Subcutaneous abdominal adipose tissue (tissue), 5 donors: Measurements from ENCODE around the gene GNAT3.

Experiments
- H3K27ac ChIP-seq: one replicate; pipeline ENCODE4 v1.7.0; 2013; ENCODE audit warnings: low read depth, mild to moderate bottlenecking, inconsistent platforms, low read length, moderate library complexity
- H3K27me3 ChIP-seq, 5 donors: one replicate each; pipeline ENCODE4 v1.7.0; 2013; ENCODE audit warnings: low read length in 5 of 5, inconsistent platforms in 1 of 5; ENCODE audit not compliant: control insufficient read depth in 5 of 5, insufficient read depth in 4 of 5
- H3K36me3 ChIP-seq, 5 donors: one replicate each; pipeline ENCODE4 v1.7.0; 2013; ENCODE audit warnings: low read length in 5 of 5; ENCODE audit not compliant: control insufficient read depth in 5 of 5, insufficient read depth in 5 of 5
- H3K4me1 ChIP-seq, 5 donors: one replicate each; pipeline ENCODE4 v1.7.0; 2013; ENCODE audit warnings: low read length in 5 of 5, mild to moderate bottlenecking in 3 of 5, moderate library complexity in 1 of 5; ENCODE audit not compliant: control insufficient read depth in 5 of 5, insufficient read depth in 5 of 5
- H3K4me3 ChIP-seq, 5 donors: one replicate each; pipeline ENCODE4 v1.7.0; 2013; ENCODE audit warnings: low read length in 5 of 5, low read depth in 1 of 5
- H3K9ac ChIP-seq, 5 donors: one replicate each; pipeline ENCODE4 v1.7.0; 2013; ENCODE audit warnings: low read length in 5 of 5, mild to moderate bottlenecking in 4 of 5, moderate library complexity in 3 of 5
- H3K9me3 ChIP-seq, 5 donors: one replicate each; pipeline ENCODE4 v1.7.0; 2013; ENCODE audit warnings: low read length in 5 of 5; ENCODE audit not compliant: control insufficient read depth in 5 of 5
- donor health status: healthy.
- donor health status: healthy.
- donor health status: healthy.
- donor health status: healthy.
- donor health status: healthy.

Gene GNAT3

DNA sequence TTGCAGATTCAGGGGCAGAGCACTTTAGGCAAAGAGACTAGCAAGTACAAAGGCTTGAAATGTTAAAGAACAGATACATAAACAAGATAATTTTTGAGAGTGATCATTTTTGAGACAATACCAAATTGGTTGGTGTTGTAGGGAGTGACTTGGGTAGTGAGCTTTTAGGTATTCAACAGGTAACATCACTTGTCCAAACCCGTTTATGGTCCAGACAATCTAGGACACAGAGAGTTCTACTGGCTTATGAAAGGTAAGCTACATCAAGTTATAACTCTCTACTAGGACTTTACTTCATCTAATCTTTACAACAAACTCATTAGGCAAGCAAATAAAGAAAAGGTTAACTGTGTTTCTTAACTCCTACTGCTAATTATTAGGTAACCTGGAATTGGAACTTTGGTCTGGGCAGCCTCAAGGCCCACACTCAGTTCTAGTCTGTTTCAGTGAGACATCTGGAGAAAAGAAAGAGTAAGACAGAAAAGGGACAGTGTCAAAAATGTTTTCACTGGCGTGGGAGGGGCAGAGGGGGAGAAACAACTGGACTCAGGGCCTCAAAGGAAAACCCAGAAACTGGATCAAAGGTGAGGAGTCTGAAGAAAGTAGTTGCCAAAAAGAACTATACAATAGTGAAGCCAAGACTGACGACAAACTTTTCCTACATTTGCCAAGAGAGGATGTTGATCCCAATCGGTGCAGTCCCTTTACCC, 39.2 kb downstream of the GNAT3 start:
- Histone ChIP-seq H3K4me3 (peak overlapping the region in 1 of 5 donors; percentile 23), H3K27ac (peak overlapping the region; percentile 97), H3K27me3 (no peaks in the 10 kb centered on the region), H3K36me3 (no peaks in the 10 kb centered on the region), H3K9me3 (no peaks in the 10 kb centered on the region), H3K9ac (peak overlapping the region in 3 of 5 donors; percentile 0 to 69 (median 6)), H3K4me1 (peaks cover 0 to 49% (median 47%) of the 10 kb centered on the region in 5 donors)

GRCh38 chr7:80468931-80469714, 42.7 kb downstream of the GNAT3 start:
- peaks cover 0 to 38% (median 34%) of the 10 kb centered on the region in 5 donors for H3K4me1 ChIP-seq
- H3K4me3 ChIP-seq, result no peak overlapping the region
- H3K27ac ChIP-seq, result no peak overlapping the region
- H3K9me3 ChIP-seq, result no peaks in the 10 kb centered on the region
- H3K27me3 ChIP-seq, result no peaks in the 10 kb centered on the region
- no peak overlapping the region for H3K9ac ChIP-seq
- no peaks in the 10 kb centered on the region for H3K36me3 ChIP-seq

- Histone ChIP-seq H3K27me3 (no peaks in the 10 kb centered on the region), H3K4me3 (peak overlapping the region in 4 of 5 donors; percentile 13 to 49 (median 20)), H3K27ac (no peak overlapping the region), H3K9me3 (no peaks in the 10 kb centered on the region), H3K36me3 (no peaks in the 10 kb centered on the region), H3K9ac (peak overlapping the region in 1 of 5 donors; percentile 24), H3K4me1 (peaks cover 0 to 26% (median 18%) of the 10 kb centered on the region in 5 donors)
Measured at GRCh38 chr7:80467069-80467468, 44.8 kb downstream of the GNAT3 start.

- Histone ChIP-seq H3K27ac (no peak overlapping the region), H3K36me3 (no peaks in the 10 kb centered on the region), H3K9ac (no peak overlapping the region), H3K4me1 (peaks cover 0 to 22% (median 13%) of the 10 kb centered on the region in 5 donors), H3K27me3 (no peaks in the 10 kb centered on the region), H3K4me3 (peak overlapping the region in 2 of 5 donors; percentile 18 to 22), H3K9me3 (no peaks in the 10 kb centered on the region)
Measured at GRCh38 chr7:80466636-80467035, 45.2 kb downstream of the GNAT3 start.

GRCh38 chr7:80464211-80464610, 47.7 kb downstream of the GNAT3 start:
- H3K9me3 ChIP-seq, result no peaks in the 10 kb centered on the region
- H3K27ac ChIP-seq, result no peak overlapping the region
- H3K36me3 ChIP-seq, result no peaks in the 10 kb centered on the region
- peaks cover 0 to 23% (median 11%) of the 10 kb centered on the region in 5 donors for H3K4me1 ChIP-seq
- H3K9ac ChIP-seq, result no peak overlapping the region
- no peaks in the 10 kb centered on the region for H3K27me3 ChIP-seq
- H3K4me3 ChIP-seq, result no peak overlapping the region

DNA sequence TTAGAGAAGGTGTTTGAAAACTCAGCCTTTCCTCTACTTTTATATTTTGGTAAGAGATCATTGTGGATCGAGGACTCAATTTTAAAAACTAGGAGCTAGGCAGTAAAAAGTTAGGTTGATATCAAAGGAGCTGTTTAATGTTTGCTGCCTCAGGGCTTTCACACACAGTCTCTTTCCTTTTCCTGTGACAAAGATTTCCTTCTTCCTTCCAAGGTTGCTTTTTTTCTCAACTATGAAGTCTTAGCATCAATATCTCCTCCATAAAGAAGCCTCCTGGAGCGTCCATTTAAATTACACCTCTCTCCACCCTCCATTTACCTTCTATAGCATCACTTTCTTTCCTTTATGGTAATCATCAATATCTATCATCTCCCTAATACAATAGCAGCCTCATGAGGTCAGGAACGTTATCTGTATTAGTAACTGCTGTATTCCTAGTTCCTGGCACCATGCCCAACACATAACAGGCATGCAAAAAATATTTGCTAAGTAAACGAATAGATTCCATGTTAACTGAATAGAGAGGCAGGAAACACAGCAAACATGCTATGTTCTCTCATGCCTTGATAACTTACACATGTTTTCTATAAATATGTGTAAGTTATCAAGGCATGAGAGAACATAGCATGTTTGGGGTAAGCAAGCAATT, 48.5 kb downstream of the GNAT3 start:
- no peaks in the 10 kb centered on the region for H3K27me3 ChIP-seq
- no peak overlapping the region for H3K27ac ChIP-seq
- H3K4me1 ChIP-seq, result peaks cover 0 to 28% (median 13%) of the 10 kb centered on the region in 5 donors
- H3K4me3 ChIP-seq, result no peak overlapping the region
- no peak overlapping the region for H3K9ac ChIP-seq
- no peaks in the 10 kb centered on the region for H3K36me3 ChIP-seq
- no peaks in the 10 kb centered on the region for H3K9me3 ChIP-seq

GRCh38 chr7:80460857-80461256, 51.0 kb downstream of the GNAT3 start:
- H3K9ac ChIP-seq, result no peak overlapping the region
- no peak overlapping the region for H3K27ac ChIP-seq

DNA sequence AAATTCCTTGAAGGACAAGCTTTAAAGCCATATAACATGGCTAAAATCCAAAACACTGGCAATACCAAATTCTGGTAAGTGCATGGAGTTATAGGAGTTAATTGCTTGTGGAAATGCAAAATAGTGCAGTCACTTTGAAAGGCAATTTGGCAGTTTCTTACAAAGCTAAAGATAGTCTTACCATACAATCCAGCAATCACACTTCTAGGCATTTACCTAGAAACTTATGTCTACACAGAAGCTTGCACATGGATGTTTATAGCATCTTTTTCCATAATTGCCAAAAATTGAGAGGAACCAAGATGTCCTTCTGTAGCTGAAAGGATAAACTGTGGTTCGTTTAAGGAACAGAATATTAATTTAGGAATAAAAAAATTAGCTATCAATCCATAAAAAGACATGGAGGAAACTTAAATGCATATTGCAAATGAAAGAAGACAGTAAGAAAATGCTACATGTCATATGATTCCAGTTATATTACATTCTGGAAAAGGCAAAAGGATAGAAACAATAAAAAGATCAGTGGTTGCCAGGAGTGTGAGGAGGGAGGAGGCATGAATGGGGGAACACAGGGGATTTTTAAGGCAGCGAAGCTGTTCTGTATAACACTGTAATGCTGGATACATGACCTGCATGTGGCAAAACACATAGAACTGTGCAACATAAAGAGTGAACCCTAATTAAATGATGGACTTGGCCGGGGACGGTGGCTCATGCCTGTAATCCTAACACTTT, 51.9 kb downstream of the GNAT3 start:
- peaks cover 0 to 14% (median 3%) of the 10 kb centered on the region in 5 donors for H3K4me1 ChIP-seq
- H3K9ac ChIP-seq, result peak overlapping the region in 1 of 5 donors; percentile 6
- H3K36me3 ChIP-seq, result no peaks in the 10 kb centered on the region
- no peaks in the 10 kb centered on the region for H3K9me3 ChIP-seq
- H3K27ac ChIP-seq, result peak overlapping the region; percentile 47
- no peaks in the 10 kb centered on the region for H3K27me3 ChIP-seq
- H3K4me3 ChIP-seq, result peak overlapping the region in 2 of 5 donors; percentile 37 to 60

More at GRCh38 chr7:80460857-80461256, 51.0 kb downstream of the GNAT3 start:
- Histone ChIP-seq H3K4me3 (no peak overlapping the region), H3K4me1 (peaks cover 0 to 14% (median 3%) of the 10 kb centered on the region in 5 donors), H3K9me3 (no peaks in the 10 kb centered on the region), H3K36me3 (no peaks in the 10 kb centered on the region), H3K27me3 (no peaks in the 10 kb centered on the region)

DNA sequence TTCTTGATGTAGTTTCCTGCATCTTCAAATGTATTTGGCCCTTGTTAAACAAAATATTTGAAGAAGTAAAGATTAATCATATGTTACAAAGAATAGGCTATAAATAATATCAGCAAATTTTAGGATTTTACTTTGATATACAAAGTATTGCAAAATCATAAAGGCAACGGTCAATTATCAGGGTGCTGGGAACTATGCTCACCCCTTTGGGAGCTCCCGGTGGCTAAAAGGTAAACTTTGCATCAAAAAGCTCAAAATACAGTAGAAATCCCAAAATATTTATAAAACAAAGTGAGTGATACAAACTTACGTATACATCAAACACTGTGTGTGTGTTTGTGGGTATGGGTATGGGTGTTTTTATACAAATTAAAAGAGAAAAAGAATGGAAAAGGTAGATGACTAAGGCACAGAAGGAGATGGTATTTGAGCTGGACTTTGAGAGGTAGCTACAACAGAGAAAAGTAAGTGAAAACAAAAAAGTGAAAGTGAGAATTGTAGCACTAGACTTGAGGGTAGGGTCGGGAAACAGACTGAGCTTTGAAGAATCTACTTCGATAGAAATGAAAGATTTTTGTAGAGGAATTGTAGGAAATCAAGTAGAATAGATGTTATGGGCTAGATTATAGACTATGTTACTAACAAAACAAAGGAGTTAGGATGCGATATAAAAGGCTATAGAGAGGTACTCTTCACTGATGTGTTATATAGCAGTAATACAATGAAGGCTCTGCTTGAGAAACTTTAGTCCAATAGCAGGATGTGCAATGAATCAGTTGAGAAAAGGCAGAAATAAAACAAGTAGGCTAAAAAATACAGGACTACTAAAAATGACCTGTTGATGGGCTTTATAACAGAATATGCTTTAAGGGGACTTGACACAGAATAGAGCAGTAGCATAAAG, 52.8 kb downstream of the GNAT3 start:
- peak overlapping the region in 3 of 5 donors; percentile 2 to 25 (median 6) for H3K9ac ChIP-seq
- H3K27ac ChIP-seq, result peak overlapping the region; percentile 47
- H3K4me3 ChIP-seq, result peak overlapping the region in 3 of 5 donors; percentile 37 to 60 (median 44)
- H3K27me3 ChIP-seq, result no peaks in the 10 kb centered on the region
- peaks cover 0 to 14% (median 4%) of the 10 kb centered on the region in 5 donors for H3K4me1 ChIP-seq
- no peaks in the 10 kb centered on the region for H3K36me3 ChIP-seq
- H3K9me3 ChIP-seq, result no peaks in the 10 kb centered on the region
